GM18909 (cell line): ENCODE results near the gene DSCAML1.

Experiments
- ATAC-seq: cut with Tn5 transposase; IDR thresholded peaks from one replicate; pipeline ENCODE4 v1.9.1; 2021; ENCODE audit warnings: mild to moderate bottlenecking; ENCODE audit not compliant: unreplicated experiment, poor library complexity

The DSCAML1 gene

DNA sequence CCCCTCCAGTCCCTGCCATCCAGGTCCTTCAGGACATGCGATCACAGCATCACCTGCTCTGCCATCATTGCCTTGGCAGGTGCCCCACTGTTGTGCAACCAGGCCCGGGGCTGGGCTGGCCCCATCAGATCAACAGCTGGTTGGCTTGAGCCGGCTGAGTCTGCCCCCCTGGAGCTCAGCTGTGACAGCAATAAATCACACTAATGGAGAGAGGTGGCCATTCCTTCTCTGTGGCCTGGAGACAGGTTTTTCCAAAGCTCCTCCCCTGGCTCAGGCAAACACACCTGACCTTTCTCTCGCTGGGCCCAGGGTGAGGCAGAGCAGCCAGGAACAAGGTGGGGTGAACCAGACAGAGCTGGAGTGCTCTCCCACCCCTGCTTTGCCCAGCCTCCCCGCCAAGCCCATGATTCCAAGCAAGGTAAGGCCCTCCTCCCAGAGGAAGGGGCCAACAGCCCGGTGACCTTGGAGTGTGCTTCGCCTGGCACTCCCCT is 36.4 kb upstream of the DSCAML1 start:
- no peak for ATAC-seq

- no peak for ATAC-seq
Measured at GRCh38 chr11:117832511-117832910, 35.5 kb upstream of the DSCAML1 start.

DNA sequence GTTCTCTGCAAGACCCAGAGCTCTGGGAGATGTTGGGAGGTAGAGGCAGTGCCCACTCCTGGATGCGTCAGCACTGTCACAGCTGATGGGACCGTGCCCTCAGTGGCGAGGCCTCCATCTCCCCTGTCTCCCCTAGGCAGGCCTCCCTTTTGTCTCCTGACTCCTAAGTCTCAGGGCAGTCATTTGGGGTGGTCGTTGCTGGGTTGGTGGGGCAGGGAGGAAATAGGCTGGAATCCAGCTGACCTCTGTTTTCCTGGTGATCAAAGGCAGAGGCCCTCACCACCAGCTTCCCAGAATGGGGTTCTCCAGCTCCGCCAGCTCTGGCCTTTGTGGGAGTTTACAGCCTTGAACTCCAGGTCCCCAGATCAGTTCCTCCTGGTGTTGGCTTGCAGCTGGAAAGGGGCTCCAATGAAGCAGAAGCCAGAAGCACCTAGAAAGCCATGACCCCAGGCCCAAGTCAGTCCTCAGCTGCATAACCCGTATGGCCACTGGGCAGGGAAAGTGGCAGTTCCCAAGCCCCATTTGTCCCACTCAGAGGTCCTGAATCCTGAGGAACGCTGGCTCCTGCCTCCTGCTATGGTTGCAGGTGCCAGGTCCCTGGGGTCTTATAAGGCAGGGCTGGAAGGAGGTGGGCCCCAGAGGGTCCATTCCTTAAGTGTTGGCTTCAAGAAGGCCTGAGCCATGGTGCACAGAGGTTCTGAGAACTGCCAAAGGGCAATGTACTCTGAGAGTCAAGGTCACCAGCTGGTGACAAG is 34.8 kb upstream of the DSCAML1 start:
- no peak for ATAC-seq

- ATAC-seq, result no peak
Measured at GRCh38 chr11:117830674-117831351, 33.8 kb upstream of the DSCAML1 start.

GRCh38 chr11:117830072-117830471 is 33.1 kb upstream of the DSCAML1 start:
- ATAC-seq, result no peak

GRCh38 chr11:117829369-117829725 is 32.3 kb upstream of the DSCAML1 start:
- no peak for ATAC-seq

- ATAC-seq, result peak; percentile 59
Measured at GRCh38 chr11:117828611-117829368, 31.8 kb upstream of the DSCAML1 start.

GRCh38 chr11:117827521-117828511 is 30.8 kb upstream of the DSCAML1 start:
- no peak for ATAC-seq

- ATAC-seq, result no peak
Measured at GRCh38 chr11:117826832-117827231, 29.8 kb upstream of the DSCAML1 start.

DNA sequence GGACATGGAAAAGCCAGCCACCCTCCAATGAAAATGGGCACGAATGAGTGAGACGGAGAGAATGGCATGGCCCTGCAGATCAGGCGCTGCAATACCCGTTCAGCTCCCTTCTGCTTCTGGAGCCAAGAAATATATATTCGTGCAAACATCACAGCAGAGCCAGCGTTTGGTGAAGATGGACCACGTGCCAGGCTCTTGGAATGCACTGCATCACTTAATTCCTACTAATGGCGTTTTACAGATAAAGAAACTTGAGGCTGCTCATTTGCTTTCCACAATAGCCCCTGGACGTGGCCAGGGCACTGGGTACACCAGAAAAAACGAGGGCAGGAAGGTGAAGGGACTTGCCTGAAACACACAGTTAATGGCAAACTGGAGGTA is 29.2 kb upstream of the DSCAML1 start:
- ATAC-seq, result no peak

DNA sequence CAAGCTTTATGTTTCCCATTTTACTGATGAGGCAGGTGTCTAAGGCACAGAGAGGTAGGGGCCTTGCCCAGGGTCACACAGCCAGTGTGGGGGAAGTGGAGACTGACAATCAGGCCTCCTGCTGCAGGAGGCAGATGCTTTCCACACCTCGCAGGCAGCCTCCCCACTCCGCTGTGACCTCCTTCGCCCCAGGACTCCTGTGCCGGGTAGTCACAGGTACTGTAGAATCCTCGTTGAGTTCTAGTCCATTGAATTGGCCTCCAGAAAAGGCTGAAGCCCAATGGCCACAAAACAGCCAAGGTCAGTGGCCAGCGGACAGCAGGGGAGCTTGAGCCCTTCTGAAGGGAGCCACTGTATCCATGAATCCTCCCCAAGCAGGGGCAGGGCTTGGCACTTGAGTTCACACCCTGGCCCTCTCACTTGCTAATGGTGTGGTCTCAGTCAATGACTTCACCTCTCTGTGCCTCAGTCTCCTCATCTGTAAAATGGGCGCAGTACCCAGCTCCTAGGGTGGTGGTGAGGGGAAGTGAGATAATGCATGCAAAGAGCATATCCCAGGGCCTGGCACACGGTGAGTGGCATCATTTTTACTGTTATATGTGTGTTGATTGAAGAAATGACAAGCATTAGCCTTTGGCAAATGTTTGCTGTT is 28.6 kb upstream of the DSCAML1 start:
- ATAC-seq, result no peak

GRCh38 chr11:117824571-117825537 is 27.8 kb upstream of the DSCAML1 start, which contains the start of gene FXYD2:
Gene FXYD2, minus strand, starts transcription at chr11:117824744. Its CDS starts 66 bp downstream, at chr11:117824678.
- no peak for ATAC-seq

DNA sequence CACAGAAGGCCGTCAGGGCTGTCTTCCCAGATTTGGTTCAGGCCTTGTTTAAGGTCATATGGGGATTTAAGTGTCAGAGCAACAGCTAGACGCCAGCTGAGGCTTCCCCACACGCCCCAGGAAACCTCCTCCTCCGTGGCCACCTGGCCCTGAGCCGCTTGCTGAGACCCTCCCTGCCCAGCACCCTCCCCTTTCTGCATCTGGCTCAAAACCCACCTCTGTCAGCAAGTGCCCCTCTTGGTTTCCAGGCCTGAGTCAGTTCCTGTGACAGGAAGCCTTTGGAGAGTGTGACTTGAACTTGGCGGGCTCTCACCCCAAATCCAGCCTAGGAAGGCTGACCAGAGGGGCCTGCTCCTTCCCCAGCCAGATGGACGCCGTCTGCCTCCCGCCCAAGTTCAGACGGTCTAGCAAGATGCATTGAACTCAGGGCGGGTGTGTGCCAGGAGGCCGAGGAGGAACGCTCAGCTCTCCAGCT is 27.0 kb upstream of the DSCAML1 start:
- no peak for ATAC-seq

GRCh38 chr11:117823294-117823945 is 26.4 kb upstream of the DSCAML1 start:
- no peak for ATAC-seq

DNA sequence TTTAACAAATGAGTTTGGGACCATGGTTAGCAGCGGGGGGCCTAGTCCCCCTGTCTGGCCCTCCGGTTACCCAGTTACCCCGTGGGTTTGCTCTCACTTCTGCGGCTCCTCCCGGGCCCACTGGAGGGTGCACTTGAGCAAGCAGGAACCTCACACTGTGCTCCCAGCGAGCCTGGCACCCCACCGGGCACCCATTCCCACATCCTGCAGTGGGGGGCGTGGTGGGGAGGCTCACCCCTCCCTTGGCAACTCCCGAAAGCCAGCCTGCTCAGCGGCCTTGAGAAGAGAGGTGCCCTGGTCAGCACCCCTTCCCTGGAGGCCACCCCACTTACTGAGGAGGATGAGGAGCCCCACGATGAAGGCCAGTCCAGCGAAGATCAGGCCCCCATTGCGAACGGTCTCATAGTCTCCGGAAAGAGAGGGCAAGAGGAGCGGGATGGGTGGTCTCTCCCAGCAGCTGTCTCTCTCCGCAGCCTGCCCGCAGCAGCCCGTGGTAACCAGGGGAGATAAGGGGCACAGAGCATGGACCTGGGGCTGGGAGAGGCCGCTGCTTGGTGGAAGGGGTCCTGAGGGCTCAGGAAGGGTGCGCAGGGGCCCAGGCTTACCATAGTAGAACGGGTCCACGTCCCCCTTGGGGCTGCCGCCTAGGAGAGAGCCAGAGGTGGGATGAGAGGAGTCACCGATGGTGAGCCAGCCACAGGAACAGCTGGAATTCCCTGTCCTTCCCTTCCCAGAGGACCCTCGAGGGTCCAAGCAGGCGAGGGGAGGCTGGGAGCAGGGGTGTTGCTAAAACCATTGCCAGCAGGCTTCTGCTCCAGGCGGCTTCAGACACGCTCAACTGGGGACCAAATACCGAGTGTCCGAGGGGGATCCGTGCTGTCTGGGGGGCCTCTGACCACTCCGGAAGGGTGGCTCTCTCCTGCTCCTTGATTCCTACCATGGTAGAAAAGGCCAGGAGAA is 25.3 kb upstream of the DSCAML1 start:
- no peak for ATAC-seq

GRCh38 chr11:117821431-117821830 is 24.4 kb upstream of the DSCAML1 start:
- no peak for ATAC-seq
